22Rv1 (cell line): Measurements from ENCODE around the gene PCDH17.
A peak's percentile ranks its signal among the peaks of the same experiment; 100 is the strongest.

Source experiments
- H3K27ac ChIP-seq: fragments of 450-650 bp; 2 replicates; pipeline ENCODE4 v1.5.1; 2017
- ZFX ChIP-seq: fragments of 450-650 bp; IDR thresholded peaks from 2 replicates; pipeline ENCODE4 v1.6.1; 2017; ENCODE audit warnings: antibody characterized with exemption, borderline replicate concordance
- TF ChIP-seq, protein P1 (sequence below): fragments of 450-650 bp; IDR thresholded peaks from 2 replicates; pipeline ENCODE4 v1.5.1; 2017; ENCODE audit warnings: mild to moderate bottlenecking

The PCDH17 gene

GRCh38 chr13:57698851-57699250 is 67.3 kb downstream of the PCDH17 start:
- no peak for TF ChIP-seq ZFX
- TF ChIP-seq, protein P1, sequence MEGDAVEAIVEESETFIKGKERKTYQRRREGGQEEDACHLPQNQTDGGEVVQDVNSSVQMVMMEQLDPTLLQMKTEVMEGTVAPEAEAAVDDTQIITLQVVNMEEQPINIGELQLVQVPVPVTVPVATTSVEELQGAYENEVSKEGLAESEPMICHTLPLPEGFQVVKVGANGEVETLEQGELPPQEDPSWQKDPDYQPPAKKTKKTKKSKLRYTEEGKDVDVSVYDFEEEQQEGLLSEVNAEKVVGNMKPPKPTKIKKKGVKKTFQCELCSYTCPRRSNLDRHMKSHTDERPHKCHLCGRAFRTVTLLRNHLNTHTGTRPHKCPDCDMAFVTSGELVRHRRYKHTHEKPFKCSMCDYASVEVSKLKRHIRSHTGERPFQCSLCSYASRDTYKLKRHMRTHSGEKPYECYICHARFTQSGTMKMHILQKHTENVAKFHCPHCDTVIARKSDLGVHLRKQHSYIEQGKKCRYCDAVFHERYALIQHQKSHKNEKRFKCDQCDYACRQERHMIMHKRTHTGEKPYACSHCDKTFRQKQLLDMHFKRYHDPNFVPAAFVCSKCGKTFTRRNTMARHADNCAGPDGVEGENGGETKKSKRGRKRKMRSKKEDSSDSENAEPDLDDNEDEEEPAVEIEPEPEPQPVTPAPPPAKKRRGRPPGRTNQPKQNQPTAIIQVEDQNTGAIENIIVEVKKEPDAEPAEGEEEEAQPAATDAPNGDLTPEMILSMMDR = no peak
- H3K27ac ChIP-seq = no peak overlapping the region

GRCh38 chr13:57704031-57704430 is 72.5 kb downstream of the PCDH17 start:
- TF ChIP-seq, protein P1 = no peak
- TF ChIP-seq ZFX = no peak
- no peak overlapping the region for H3K27ac ChIP-seq

DNA sequence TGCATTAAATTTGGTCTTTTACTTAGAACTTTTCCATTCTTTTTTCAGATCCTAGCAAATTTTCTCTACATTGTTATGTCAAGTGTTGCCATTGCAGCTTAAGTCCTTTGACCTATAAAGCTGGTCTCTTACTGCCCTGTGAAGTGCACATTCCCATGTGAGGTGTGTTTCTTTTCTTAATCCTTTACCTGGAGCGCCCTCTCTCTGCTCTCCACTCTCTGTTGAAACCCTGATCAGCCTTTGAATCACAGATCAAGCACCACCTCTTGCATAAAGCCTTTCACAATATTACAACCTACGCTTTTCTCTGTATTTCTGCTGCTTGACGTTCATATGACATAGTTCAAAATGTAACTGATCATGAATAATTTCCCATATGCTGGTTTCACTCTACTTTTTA is 84.8 kb downstream of the PCDH17 start:
- no peak overlapping the region for H3K27ac ChIP-seq
- TF ChIP-seq ZFX = no peak
- TF ChIP-seq, protein P1 = peak; percentile 41

DNA sequence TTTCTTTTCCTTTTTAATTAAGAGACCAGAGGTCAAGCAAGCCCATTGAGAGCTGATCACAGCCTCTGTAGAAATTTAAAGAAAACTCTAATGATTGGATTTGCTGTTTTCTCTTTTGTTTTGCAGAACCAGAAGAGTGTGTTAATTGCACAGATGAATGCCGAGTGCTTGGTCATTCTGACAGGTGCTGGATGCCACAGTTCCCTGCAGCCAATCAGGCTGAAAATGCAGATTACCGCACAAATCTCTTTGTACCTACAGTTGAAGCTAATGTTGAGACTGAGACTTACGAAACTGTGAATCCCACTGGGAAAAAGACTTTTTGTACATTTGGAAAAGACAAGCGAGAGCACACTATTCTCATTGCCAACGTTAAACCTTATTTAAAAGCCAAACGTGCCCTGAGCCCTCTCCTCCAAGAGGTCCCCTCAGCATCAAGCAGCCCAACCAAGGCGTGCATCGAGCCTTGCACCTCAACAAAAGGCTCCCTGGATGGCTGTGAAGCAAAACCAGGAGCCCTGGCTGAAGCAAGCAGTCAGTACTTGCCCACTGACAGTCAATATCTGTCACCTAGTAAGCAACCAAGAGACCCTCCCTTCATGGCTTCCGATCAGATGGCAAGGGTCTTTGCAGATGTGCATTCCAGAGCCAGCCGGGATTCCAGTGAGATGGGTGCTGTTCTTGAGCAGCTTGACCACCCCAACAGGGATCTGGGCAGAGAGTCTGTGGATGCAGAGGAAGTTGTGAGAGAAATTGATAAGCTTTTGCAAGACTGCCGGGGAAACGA is 93.1 kb downstream of the PCDH17 start:
- H3K27ac ChIP-seq = no peak overlapping the region
- TF ChIP-seq, protein P1 = no peak
- no peak for TF ChIP-seq ZFX

DNA sequence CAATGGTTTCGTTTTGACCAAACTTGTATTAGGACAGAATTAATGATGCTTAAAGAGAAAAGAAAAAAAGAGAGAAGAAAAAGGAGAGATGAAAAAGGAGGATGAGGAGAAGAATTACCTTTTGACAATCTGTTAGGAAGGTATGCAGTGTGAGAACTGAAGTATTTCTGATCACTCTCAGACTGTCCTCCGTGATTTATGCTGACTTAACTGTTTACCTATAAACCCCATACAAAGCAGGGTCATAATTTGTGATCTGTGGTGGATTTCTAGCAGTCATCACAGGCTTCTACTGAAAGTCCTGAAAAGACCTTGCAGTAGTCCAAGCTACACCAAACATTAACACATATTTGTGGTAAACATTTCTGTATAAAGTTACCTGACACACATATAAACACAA is 93.9 kb downstream of the PCDH17 start:
- H3K27ac ChIP-seq = no peak overlapping the region
- TF ChIP-seq, protein P1 = no peak
- TF ChIP-seq ZFX = no peak

DNA sequence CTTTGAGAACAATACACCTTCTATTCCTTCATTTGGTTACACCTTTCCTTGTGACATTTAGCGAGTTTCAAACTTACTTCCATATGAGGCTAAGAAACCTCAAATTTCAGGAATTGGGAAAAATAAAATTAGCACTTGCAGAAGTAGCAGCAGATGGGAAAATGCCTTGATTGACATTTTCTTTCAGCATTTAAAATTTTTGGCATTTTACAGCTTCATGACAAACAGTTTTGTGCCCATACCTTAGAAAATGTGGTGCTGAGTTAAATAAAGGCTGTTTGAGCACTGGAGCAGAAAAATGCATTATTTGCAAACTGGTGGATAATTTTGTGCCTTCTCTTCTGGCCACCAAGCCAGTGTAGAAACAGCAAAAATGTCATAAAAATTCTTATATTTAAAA is 95.4 kb downstream of the PCDH17 start:
- no peak for TF ChIP-seq ZFX
- TF ChIP-seq, protein P1 = no peak
- no peak overlapping the region for H3K27ac ChIP-seq

DNA sequence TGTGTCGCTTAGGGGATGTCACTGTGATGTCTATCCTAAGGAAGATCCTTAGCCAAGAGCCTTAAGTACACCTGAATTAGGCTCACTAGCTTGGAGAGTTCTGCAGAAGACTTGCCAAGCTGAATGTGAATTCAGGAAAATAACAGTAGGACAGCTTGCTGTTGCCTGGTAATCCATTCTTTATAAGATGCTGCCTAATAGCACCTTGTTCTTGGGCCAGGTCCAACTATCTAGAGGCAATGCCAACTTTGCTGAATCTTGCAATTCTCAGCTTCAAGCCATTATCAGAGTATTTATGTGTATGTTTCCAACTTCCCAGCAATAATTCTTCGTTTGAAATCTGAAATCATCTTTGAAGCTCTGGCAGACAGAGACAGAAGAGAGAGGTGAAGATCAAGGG is 102.8 kb downstream of the PCDH17 start:
- TF ChIP-seq, protein P1 = no peak
- no peak for TF ChIP-seq ZFX
- no peak overlapping the region for H3K27ac ChIP-seq
